ENCODE measurements around the gene GSC2.

- TF ChIP-seq CTCF (IDR thresholded peaks at IDR 0.05) (no peak), POLR2AphosphoS5 (IDR thresholded peaks at IDR 0.05) (no peak), POLR2A (IDR thresholded peaks at IDR 0.05) (no peak)
Measured at GRCh38 chr22:19182472-19183157, 32.5 kb upstream of the GSC2 start.
